Activated T-cell treated with anti-CD3 and anti-CD28 coated beads for 4 hours (primary cell): ENCODE measurements around the gene PRMT1.

Experiments
- DNase-seq: peaks from one replicate; pipeline ENCODE4 v3.0.0-alpha.2; 2020

PRMT1 gene

GRCh38 chr19:49730166-49730565, 53.1 kb downstream of the PRMT1 start:
- no peak for DNase-seq
